ENCODE results near the gene RNF166. TPM values are rescaled to one million over a fixed set of nuclear protein-coding genes. Genes with fewer than 3 reads are reported as not detected.

RNF166 gene
- total RNA-seq, 1 experiment from 2014 or later: 26.5 TPM

DNA sequence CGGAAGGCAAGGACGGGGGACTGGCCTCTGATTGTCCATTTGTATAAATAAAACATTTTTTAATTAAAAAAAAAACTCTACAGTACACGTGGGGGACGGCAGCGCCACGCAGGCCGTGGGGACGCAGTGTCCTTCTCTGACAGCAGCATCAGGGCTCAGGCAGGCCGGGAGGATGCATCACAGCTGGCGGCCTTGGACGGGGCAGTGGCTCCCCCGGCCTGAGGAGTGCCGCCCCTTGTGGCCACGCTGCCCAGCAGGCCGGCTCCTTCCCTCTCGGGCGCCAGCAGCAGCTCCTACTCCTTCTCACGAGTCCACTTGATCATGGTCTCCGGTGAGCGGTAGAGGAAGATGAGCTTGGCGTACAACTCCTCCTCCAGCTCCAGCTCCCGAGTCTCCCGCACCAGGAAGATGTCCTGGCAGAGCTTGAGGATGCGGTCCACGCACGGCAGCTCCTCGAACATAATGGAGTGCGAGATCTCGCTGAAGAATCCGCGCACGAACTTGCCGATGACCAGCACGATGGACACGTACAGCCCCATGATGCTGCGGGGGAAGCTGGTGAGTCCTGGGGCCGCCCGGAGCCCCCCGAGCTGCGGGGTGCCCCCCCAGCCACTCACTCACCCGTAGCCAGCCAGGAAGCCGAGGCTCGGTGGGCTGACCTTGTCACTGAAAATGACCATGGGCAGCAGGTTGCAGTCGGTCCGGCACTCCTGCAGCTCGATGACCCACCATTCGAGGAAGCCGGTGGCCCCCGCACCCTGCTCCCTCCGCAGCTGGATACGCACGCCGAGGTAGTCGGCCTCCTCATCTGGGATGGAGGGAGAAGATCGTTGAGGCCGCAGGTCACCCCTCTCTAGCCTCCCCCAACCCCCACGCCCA, 9.3 kb upstream of the RNF166 start:
- no peak overlapping the region for H3K27ac Mint-ChIP-seq
- Histone ChIP-seq H3K4me1 (ENCODE audit: insufficient read depth, low read length) (no peaks in the 10 kb centered on the region), H4K91ac (ENCODE audit: insufficient read length, low read depth, low read length) (no peak overlapping the region), H3K18ac (ENCODE audit: insufficient read length, low read depth, low read length) (no peak overlapping the region), H3K4me2 (ENCODE audit: insufficient read depth, insufficient read length, low read length) (no peak overlapping the region), H4K20me1 (ENCODE audit: control insufficient read depth, insufficient read depth, insufficient read length) (no peaks in the 10 kb centered on the region), H2BK5ac (ENCODE audit: insufficient read length, low read length) (no peak overlapping the region), H3K27ac (ENCODE audit: insufficient read length, low read depth, low read length) (no peak overlapping the region), H3K14ac (ENCODE audit: insufficient read depth, low read length) (no peak overlapping the region), H3K9ac (ENCODE audit: extremely low read depth, insufficient read length, low read length) (no peak overlapping the region), H3K56ac (ENCODE audit: insufficient read length, low read depth, low read length) (no peak overlapping the region), H3K23me2 (ENCODE audit: insufficient read length, low read depth, low read length, poor library complexity, severe bottlenecking) (no peaks in the 10 kb centered on the region), H3K27me3 (ENCODE audit: insufficient read depth, low read length) (no peaks in the 10 kb centered on the region), H3K79me2 (ENCODE audit: insufficient read depth, low read length) (no peaks in the 10 kb centered on the region), H3T11ph (ENCODE audit: low read length) (no peak overlapping the region), H3K23ac (ENCODE audit: insufficient read length, low read depth, low read length) (no peak overlapping the region), H3K79me1 (ENCODE audit: insufficient read depth, low read depth, low read length, poor library complexity, severe bottlenecking) (no peaks in the 10 kb centered on the region), H2BK12ac (ENCODE audit: insufficient read length, low read depth, low read length) (no peak overlapping the region), H2BK15ac (ENCODE audit: low read depth, low read length) (no peak overlapping the region), H4K5ac (ENCODE audit: insufficient read length, low read depth, low read length) (no peak overlapping the region), H3K4ac (ENCODE audit: low read depth, low read length) (no peak overlapping the region), H4K8ac (replicated peaks; ENCODE audit: insufficient read length, low read depth, low read length) (no peak overlapping the region), H2BK20ac (ENCODE audit: low read depth, low read length, poor library complexity, severe bottlenecking) (no peak overlapping the region), H2BK120ac (ENCODE audit: low read depth, low read length, poor library complexity, severe bottlenecking) (no peak overlapping the region), H2AFZ (ENCODE audit: low read length) (no peak overlapping the region), H3K9me3 (ENCODE audit: control insufficient read depth, low read depth, low read length) (no peaks in the 10 kb centered on the region), H2AK5ac (ENCODE audit: insufficient read length, low read length) (no peak overlapping the region)
- no peaks in the 10 kb centered on the region for H3K9me3 Mint-ChIP-seq
- TF ChIP-seq, protein P1, sequence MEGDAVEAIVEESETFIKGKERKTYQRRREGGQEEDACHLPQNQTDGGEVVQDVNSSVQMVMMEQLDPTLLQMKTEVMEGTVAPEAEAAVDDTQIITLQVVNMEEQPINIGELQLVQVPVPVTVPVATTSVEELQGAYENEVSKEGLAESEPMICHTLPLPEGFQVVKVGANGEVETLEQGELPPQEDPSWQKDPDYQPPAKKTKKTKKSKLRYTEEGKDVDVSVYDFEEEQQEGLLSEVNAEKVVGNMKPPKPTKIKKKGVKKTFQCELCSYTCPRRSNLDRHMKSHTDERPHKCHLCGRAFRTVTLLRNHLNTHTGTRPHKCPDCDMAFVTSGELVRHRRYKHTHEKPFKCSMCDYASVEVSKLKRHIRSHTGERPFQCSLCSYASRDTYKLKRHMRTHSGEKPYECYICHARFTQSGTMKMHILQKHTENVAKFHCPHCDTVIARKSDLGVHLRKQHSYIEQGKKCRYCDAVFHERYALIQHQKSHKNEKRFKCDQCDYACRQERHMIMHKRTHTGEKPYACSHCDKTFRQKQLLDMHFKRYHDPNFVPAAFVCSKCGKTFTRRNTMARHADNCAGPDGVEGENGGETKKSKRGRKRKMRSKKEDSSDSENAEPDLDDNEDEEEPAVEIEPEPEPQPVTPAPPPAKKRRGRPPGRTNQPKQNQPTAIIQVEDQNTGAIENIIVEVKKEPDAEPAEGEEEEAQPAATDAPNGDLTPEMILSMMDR (conservative IDR thresholded peaks at IDR 0.05): no peak
- WGBS (ENCODE audit: extremely low coverage, insufficient read length, low lambda C conversion rate): no CpG with 5 or more reads among the region's 57 CpGs
- H3K36me3 Mint-ChIP-seq (ENCODE audit: insufficient read depth in 1 of 3, low read depth in 3 of 3): peaks cover 8 to 38% (median 32%) of the 10 kb centered on the region in 3 experiments; a peak in 6 of 7 replicates
- no peaks in the 10 kb centered on the region for H3K27me3 Mint-ChIP-seq (ENCODE audit: low read depth)
- no peak for DNase-seq
- peaks cover 0 to 6% of the 10 kb centered on the region in 2 experiments; a peak in 1 of 4 replicates for H3K4me1 Mint-ChIP-seq
- no peak overlapping the region for H3K4me3 Mint-ChIP-seq

Measured in H9 (cell line).